ENCODE measurements around the gene MFN2.

The MFN2 gene

GRCh38 chr1:12052997-12053686 lies 72.9 kb downstream of the MFN2 start:
- DNase-seq = no peak

- DNase-seq = no peak
Measured at GRCh38 chr1:12053752-12054548, 73.7 kb downstream of the MFN2 start.

GRCh38 chr1:12055259-12055658 lies 75.0 kb downstream of the MFN2 start:
- DNase-seq = no peak

- no peak for DNase-seq
Measured at GRCh38 chr1:12056331-12056841, 76.1 kb downstream of the MFN2 start.

GRCh38 chr1:12057382-12057781 lies 77.1 kb downstream of the MFN2 start:
- DNase-seq = no peak

- no peak for DNase-seq
Measured at GRCh38 chr1:12057940-12058687, 77.9 kb downstream of the MFN2 start.

- DNase-seq = no peak
Measured at GRCh38 chr1:12059226-12059625, 79.0 kb downstream of the MFN2 start.

GRCh38 chr1:12059722-12060464 lies 79.6 kb downstream of the MFN2 start:
- DNase-seq = no peak

GRCh38 chr1:12060500-12060899 lies 80.3 kb downstream of the MFN2 start:
- DNase-seq = no peak
